Measurements from ENCODE around the gene HSPA12B. TPM values are rescaled to one million over a fixed set of nuclear protein-coding genes. Genes with fewer than 3 reads are reported as not detected.

The HSPA12B gene
- total and polyA plus RNA-seq, 2 of the 8 experiments (the other 6 are each of a cell fraction or from before 2014, with no cell fraction given): 2.2 to 4.3 TPM

DNA sequence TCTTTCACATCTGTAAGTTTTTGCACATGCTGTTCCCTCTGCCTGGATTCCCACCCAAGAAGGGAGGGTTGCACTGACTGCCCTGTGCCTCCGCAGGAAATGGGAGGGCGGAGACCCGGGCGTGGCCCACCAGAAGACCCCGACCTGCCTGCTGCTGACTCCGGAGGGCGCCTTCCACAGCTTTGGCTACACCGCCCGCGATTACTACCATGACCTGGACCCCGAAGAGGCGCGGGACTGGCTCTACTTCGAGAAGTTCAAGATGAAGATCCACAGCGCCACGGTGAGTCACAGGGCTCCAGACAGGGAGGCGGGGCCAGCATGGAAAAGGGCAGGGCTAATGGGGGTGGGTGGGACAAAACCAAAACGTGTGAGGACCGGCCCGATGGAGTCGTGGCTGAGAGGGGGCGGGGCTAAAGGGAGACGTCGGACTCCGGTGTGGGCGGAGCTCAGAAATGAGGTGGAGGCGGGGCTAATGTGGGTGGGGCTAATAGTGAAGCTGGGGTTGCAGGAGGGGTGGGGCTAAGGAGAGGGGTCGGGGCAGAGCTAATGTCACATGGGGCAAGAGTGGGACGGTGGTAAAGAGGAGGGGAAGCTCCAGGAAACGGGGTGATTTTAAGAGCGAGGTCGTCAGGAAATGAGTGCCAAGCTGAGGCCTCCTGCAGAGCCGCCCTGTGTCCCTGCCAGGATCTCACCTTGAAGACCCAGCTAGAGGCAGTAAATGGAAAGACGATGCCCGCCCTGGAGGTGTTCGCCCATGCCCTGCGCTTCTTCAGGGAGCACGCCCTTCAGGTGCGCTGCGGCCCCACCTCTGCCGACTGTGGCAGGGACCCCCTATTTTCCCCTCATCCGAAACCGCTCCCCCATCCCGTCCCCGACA, 12.6 kb downstream of the HSPA12B start:
- peak overlapping the region; percentile 50 to 74 (median 61) for H3K4me3 ChIP-seq (ENCODE audit: extremely low read depth in 1 of 4, insufficient read depth in 2 of 4, low read depth in 3 of 4, low read length in 4 of 4)
- H2BK20ac ChIP-seq (ENCODE audit: low read length): no peak overlapping the region
- peak overlapping the region; percentile 76; the same call in 1 of the 2 replicates for H2AFZ ChIP-seq (ENCODE audit: low read length)
- H3K9ac ChIP-seq (replicated peaks in 1 of 4; ENCODE audit: extremely low read depth in 1 of 4, low read depth in 3 of 4, low read length in 3 of 4): no peak overlapping the region; a peak in 4 of 7 replicates
- no peak overlapping the region for H4K91ac ChIP-seq (replicated peaks; ENCODE audit: insufficient read length, low read length)
- H2BK12ac ChIP-seq (ENCODE audit: low read depth, low read length): no peak overlapping the region
- H4K20me1 ChIP-seq (replicated peaks in 1 of 2; ENCODE audit: control insufficient read depth in 1 of 2, insufficient read depth in 2 of 2, low read length in 2 of 2): no peaks in the 10 kb centered on the region
- no peak overlapping the region for H3K56ac ChIP-seq (replicated peaks; ENCODE audit: insufficient read length, low read depth, low read length)
- no peak overlapping the region for H3K4ac ChIP-seq (replicated peaks; ENCODE audit: insufficient read length, low read depth, low read length)
- ChIA-PET CTCF (ENCODE audit: partially characterized antibody) (interaction anchor here (0.8 to 18.6 kb wide), 12 partner anchors 9 to 69 kb away, joined by 3 to 308 read pairs (median 5); partner anchors contain the start of genes ADISSP and SIGLEC1), POLR2A (ENCODE audit: partially characterized antibody) (interaction anchor here (0.5 to 3.6 kb wide), 11 partner anchors 8 to 81 kb away, joined by 3 to 13 read pairs (median 4); partner anchors contain the start of gene HSPA12B)
- no peaks in the 10 kb centered on the region for H3K79me1 ChIP-seq (ENCODE audit: low read depth, low read length)
- 11% methylated on average over 32 of the region's 45 CpGs; no CpG with 5 or more reads in 1 of the 2 experiments for WGBS, 2 experiments (ENCODE audit: extremely low coverage in 1 of 2, insufficient coverage in 1 of 2, insufficient read length in 1 of 2, insufficient replicate concordance in 2 of 2, low coverage in 1 of 2, low lambda C conversion rate in 2 of 2, missing lambda C conversion rate in 1 of 2)
- H2BK15ac ChIP-seq (ENCODE audit: low read length): no peak overlapping the region
- no peak overlapping the region for H2BK120ac ChIP-seq (replicated peaks; ENCODE audit: low read depth, low read length)
- H3K23ac ChIP-seq (ENCODE audit: insufficient read length): no peak overlapping the region
- peak overlapping the region; percentile 79 to 91 for H3K4me2 ChIP-seq (ENCODE audit: insufficient read depth in 1 of 2, low read depth in 2 of 2, low read length in 2 of 2)
- no peak overlapping the region for H4K5ac ChIP-seq (ENCODE audit: insufficient read length, low read depth, low read length)
- peak overlapping the region; percentile 62; the same call in 1 of the 2 replicates for H4K8ac ChIP-seq (ENCODE audit: extremely low read depth, insufficient read depth, low read length)
- H3K14ac ChIP-seq (ENCODE audit: insufficient read length): no peak overlapping the region
- DNase-seq (ENCODE audit: low read depth in 1 of 2, low spot score in 2 of 2): peak; percentile 95 to 100
- H3K79me2 ChIP-seq (ENCODE audit: control insufficient read depth in 1 of 2, insufficient read depth in 2 of 2, low read length in 2 of 2): no peaks in the 10 kb centered on the region
- peaks cover 11% of the 10 kb centered on the region for H3K23me2 ChIP-seq (ENCODE audit: low read depth, low read length)
- H3K27ac ChIP-seq (ENCODE audit: low read depth, low read length): no peak overlapping the region
- H2AK5ac ChIP-seq (ENCODE audit: low read depth, low read length): no peak overlapping the region
- H2BK5ac ChIP-seq (ENCODE audit: low read depth, low read length): no peak overlapping the region
- H3K27me3 ChIP-seq (replicated peaks in 1 of 4; ENCODE audit: control insufficient read depth in 3 of 4, extremely low read depth in 1 of 4, insufficient read depth in 3 of 4, low read length in 3 of 4): peaks cover 0 to 10% (median 9%) of the 10 kb centered on the region in 4 experiments; a peak in 4 of 7 replicates
- H3K9me3 ChIP-seq (ENCODE audit: insufficient read depth in 2 of 2, low read depth in 1 of 2, low read length in 1 of 2): no peaks in the 10 kb centered on the region
- no peaks in the 10 kb centered on the region for H3K36me3 ChIP-seq (ENCODE audit: control insufficient read depth in 2 of 4, insufficient read depth in 4 of 4, low read length in 3 of 4)
- peak; percentile 93 for FAIRE-seq
- H3K4me1 ChIP-seq (replicated peaks in 1 of 4; ENCODE audit: control insufficient read depth in 3 of 4, insufficient read depth in 4 of 4, low read length in 3 of 4): peaks cover 0 to 14% (median 10%) of the 10 kb centered on the region in 4 experiments; a peak in 5 of 7 replicates
- peak overlapping the region; percentile 48; the same call in 1 of the 2 replicates for H3K18ac ChIP-seq (ENCODE audit: extremely low read depth, low read length)
- TF ChIP-seq ZNF274 (IDR thresholded peaks at IDR 0.05; ENCODE audit: borderline replicate concordance, extremely low read depth, low read length) (no peak), YY1 (IDR thresholded peaks at IDR 0.05; ENCODE audit: low read depth, low read length) (no peak), ASH2L (IDR thresholded peaks at IDR 0.05; ENCODE audit: low read length) (no peak), SIX5 (IDR thresholded peaks at IDR 0.05; ENCODE audit: low read depth, low read length) (no peak), SUZ12 (IDR thresholded peaks at IDR 0.05; ENCODE audit: low read length) (0 out of 2 replicates have a peak, but pooled peaks have one; percentile 11), BCL11A (IDR thresholded peaks at IDR 0.05; ENCODE audit: low read depth in 2 of 2, low read length in 2 of 2) (no peak), PHF8 (conservative IDR thresholded peaks at IDR 0.05; ENCODE audit: low read depth, low read length) (no peak), TBP (IDR thresholded peaks at IDR 0.05; ENCODE audit: low read depth, low read length) (0 out of 2 replicates have a peak, but pooled peaks have one; percentile 24), KDM4A (IDR thresholded peaks at IDR 0.05; ENCODE audit: low read depth, low read length, severe bottlenecking) (peak; percentile 64), EP300 (IDR thresholded peaks at IDR 0.05; ENCODE audit: borderline replicate concordance in 1 of 2, low read depth in 2 of 2, low read length in 2 of 2) (no peak)
- TF ChIP-seq, protein P1, sequence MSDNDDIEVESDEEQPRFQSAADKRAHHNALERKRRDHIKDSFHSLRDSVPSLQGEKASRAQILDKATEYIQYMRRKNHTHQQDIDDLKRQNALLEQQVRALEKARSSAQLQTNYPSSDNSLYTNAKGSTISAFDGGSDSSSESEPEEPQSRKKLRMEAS (IDR thresholded peaks at IDR 0.05): no peak; the same call in 1 of the 2 replicates

Data from H1 (cell line).